Neuron (in vitro differentiated cells): ENCODE measurements around the gene FMC1.
"Not testable (repeated sequence)": the region's sequence is repeated elsewhere in the genome, so short reads cannot be mapped to it uniquely, and the experiment has no call there.

ENCODE experiments used
- H2AFZ ChIP-seq: one replicate; pipeline ENCODE4 v1.6.1; 2013; ENCODE audit warnings: low read depth, mild to moderate bottlenecking, inconsistent platforms, low read length, moderate library complexity
- H3K27me3 ChIP-seq: one replicate; pipeline ENCODE4 v1.6.1; 2013; ENCODE audit warnings: low read length; ENCODE audit not compliant: insufficient read depth
- H3K36me3 ChIP-seq: one replicate; pipeline ENCODE4 v1.6.1; 2013; ENCODE audit warnings: low read length; ENCODE audit not compliant: insufficient read depth
- H3K4me1 ChIP-seq: one replicate; pipeline ENCODE4 v1.6.1; 2013; ENCODE audit warnings: low read length; ENCODE audit not compliant: insufficient read depth
- H3K4me3 ChIP-seq: 2 replicates; pipeline ENCODE4 v1.5.1; 2013; ENCODE audit warnings: mild to moderate bottlenecking, low read length, moderate library complexity
- H3K9me3 ChIP-seq: one replicate; pipeline ENCODE4 v1.6.1; 2013; ENCODE audit warnings: low read length

FMC1 gene

DNA sequence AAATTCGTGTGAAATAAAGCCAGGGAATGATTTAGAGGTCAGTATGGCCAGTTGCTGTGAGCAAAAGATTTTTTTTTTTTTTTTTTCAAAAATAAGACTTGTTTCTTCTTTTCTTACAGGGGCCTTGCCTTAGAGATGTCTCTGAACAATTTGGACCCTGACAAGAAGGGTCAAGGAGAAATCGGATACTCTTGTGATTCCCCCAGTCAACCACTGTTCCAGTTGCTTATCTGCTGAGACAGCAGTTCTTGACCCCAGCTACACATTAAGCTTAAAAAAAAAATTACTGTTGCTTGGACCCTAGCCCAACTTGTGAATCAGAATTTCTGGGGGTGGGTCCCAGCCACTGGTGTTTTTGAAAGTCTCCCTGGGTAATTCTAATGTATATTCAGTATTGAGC, 12.0 kb upstream of the FMC1 start:
- Histone ChIP-seq H3K27me3 (no peaks in the 10 kb centered on the region), H3K36me3 (no peaks in the 10 kb centered on the region), H3K9me3 (no peaks in the 10 kb centered on the region), H3K4me1 (no peaks in the 10 kb centered on the region), H2AFZ (no peak overlapping the region), H3K4me3 (no peak overlapping the region)

DNA sequence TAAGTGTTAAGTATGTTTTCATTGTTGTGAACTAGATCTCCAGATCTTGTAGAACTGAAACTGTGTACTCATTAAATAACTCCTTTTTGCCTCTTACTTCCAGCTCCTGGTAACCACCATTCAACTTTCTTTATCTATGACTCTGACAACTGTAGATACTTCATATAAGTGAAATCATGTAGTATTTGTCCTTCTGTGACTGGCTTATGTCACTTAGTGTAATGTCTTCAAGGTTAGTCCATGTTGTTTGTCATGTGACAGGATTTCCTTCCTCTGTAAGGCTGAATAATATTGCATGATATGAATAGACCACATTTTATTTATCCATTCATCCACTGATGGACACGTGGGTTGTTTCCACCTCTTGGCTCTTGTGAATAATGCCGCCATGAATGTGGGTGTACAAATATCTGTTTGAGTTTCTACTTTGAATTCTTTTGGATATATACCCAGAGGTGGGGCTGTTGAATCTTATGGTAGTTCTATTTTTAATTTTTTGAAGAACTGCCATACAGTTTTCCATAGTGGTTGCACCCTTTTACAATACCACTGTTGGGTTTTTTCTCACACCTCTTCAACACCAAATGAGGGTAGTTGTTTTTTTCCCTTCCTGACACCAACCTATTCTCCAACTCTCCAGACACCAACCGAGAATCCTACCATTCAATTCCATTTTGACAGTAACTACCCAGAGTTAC, 10.7 kb upstream of the FMC1 start:
- Histone ChIP-seq H3K9me3 (no peaks in the 10 kb centered on the region), H3K27me3 (no peaks in the 10 kb centered on the region), H2AFZ (no peak overlapping the region), H3K36me3 (no peaks in the 10 kb centered on the region), H3K4me3 (no peak overlapping the region), H3K4me1 (no peaks in the 10 kb centered on the region)

DNA sequence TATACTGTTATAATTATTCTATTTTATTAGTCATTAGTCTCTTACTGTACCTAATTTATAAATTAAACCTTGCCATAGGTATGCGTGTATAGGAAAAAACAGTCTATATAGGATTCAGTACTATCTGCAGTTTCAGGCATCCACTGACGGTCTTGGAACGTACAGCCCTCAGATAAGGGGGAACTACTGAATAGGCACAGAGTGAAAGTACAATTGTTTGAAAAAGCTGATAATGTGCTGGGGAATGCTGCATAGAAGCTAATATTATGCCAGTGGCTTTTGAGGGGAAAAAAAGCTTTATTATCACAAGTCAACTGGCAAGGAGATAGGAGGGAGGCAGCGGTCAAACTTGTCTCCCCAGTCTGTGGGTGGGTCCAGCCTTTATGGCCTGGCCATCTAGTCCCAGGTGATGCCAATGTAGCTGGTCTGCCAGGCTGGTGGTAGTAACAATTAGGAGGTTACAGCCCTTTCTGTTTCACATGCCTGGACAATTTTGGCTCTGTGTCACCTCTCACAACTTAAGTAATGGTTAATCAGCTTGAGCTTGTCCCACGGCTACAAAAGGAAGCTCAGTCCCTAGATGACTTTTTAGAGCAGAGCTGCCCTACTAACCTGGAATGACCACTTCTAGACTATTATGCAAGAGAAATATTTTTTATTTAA, 8.3 kb upstream of the FMC1 start:
- Histone ChIP-seq H3K9me3 (no peaks in the 10 kb centered on the region), H2AFZ (no peak overlapping the region), H3K4me3 (no peak overlapping the region), H3K4me1 (no peaks in the 10 kb centered on the region), H3K36me3 (no peaks in the 10 kb centered on the region), H3K27me3 (no peaks in the 10 kb centered on the region)

GRCh38 chr7:139333443-139333842, 7.7 kb upstream of the FMC1 start:
- H3K36me3 ChIP-seq, H3K27me3 ChIP-seq, H3K9me3 ChIP-seq, H3K4me1 ChIP-seq, H3K4me3 ChIP-seq, H2AFZ ChIP-seq: not testable (repeated sequence)

DNA sequence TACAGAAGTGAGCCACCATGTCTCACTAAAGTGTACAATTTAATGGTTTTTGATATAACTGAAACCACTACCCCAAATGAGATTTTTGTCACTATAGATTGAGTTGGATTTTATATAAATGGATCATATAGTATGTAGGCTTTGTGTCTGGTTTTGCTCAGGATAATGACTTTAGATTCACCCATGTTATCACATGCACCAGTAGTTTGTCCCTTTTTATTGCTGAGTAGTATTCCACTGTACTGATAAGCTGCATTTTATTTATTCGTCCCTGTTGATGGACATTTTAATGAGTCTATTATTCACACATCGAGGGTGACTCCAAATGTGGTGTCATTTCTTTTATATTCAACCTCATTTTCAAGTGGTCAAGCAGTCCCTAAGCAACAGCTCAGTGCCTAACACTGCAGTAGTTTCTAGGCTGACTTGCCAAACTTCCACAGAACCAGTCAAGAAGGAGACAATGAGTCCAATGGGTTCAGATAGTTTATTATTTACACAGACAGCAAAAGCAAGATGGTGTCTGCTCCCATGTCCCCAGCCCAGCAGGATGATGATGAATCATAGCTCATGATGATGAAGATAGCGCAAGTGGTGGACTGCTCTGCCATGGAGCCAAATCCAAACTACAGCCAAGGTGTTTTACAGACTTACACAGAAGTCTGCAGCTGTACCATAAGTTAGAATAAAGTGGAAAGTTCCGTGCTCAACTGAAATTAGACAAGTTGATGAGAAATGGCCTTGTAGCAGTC, 6.6 kb upstream of the FMC1 start:
- H3K9me3 ChIP-seq, result peaks cover 4% of the 10 kb centered on the region
- no peaks in the 10 kb centered on the region for H3K4me1 ChIP-seq
- H3K36me3 ChIP-seq, result no peaks in the 10 kb centered on the region
- no peak overlapping the region for H2AFZ ChIP-seq
- H3K27me3 ChIP-seq, result no peaks in the 10 kb centered on the region
- H3K4me3 ChIP-seq, result no peak overlapping the region

GRCh38 chr7:139339025-139339424, 2.1 kb upstream of the FMC1 start:
- peak overlapping the region; percentile 68 for H2AFZ ChIP-seq
- no peaks in the 10 kb centered on the region for H3K27me3 ChIP-seq
- peak overlapping the region; percentile 90 for H3K4me3 ChIP-seq
- peaks cover 4% of the 10 kb centered on the region for H3K9me3 ChIP-seq
- H3K36me3 ChIP-seq, result peaks cover 5% of the 10 kb centered on the region
- H3K4me1 ChIP-seq, result peaks cover 10% of the 10 kb centered on the region

GRCh38 chr7:139339698-139340036, 1.5 kb upstream of the FMC1 start:
- Histone ChIP-seq H3K4me3 (peak overlapping the region; percentile 90), H3K9me3 (peaks cover 4% of the 10 kb centered on the region), H2AFZ (peak overlapping the region; percentile 68), H3K4me1 (peaks cover 10% of the 10 kb centered on the region), H3K27me3 (no peaks in the 10 kb centered on the region), H3K36me3 (peaks cover 8% of the 10 kb centered on the region)

DNA sequence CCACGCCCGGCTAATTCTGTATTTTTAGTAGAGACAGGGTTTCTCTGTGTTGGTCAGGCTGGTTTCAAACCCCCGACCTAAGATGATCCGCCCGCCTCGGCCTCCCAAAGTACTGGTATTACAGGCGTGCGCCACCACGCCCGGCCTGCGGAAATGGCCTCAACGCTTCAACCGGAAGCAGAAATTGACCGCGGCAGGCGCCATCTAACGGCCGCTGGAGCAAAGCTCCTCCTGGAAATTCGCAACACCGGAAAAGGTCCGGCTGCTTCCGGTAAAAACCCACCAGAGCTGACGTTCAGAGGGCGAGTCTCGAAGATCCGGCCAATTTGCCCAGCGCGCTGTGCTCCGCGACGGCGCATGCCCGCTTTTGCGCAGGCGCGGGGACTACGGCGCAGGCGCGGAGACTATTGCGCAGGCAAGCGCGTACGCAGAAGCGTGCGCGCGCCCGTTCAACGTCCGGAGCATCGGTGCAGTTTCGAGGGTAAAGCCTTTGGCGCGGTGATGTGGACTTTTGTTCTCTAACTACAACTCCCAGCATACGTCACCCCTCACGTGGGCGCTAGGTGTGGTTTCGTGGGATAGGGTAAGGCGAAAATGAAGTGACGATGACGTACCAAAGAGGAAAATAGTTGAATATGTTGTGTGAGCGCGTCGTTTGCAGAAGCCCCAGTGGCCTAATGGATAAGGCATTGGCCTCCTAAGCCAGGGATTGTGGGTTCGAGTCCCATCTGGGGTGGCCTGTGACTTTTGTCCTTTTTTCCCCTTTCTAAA, 915 bp upstream of the FMC1 start:
- Histone ChIP-seq H2AFZ (peak overlapping the region; percentile 68), H3K27me3 (no peaks in the 10 kb centered on the region), H3K4me3 (peak overlapping the region; percentile 90), H3K36me3 (peaks cover 8% of the 10 kb centered on the region), H3K4me1 (peaks cover 10% of the 10 kb centered on the region), H3K9me3 (peaks cover 4% of the 10 kb centered on the region)

- Histone ChIP-seq H3K9me3 (peaks cover 4% of the 10 kb centered on the region), H3K4me3 (peak overlapping the region; percentile 90), H3K36me3 (peaks cover 11% of the 10 kb centered on the region), H3K27me3 (no peaks in the 10 kb centered on the region), H2AFZ (no peak overlapping the region), H3K4me1 (peaks cover 10% of the 10 kb centered on the region)
Measured at GRCh38 chr7:139340808-139341057, 404 bp upstream of the FMC1 start.

- H3K4me3 ChIP-seq, result peak overlapping the region; percentile 90
- H2AFZ ChIP-seq, result no peak overlapping the region
- H3K36me3 ChIP-seq, result peaks cover 21% of the 10 kb centered on the region
- no peaks in the 10 kb centered on the region for H3K27me3 ChIP-seq
- H3K4me1 ChIP-seq, result peaks cover 10% of the 10 kb centered on the region
- H3K9me3 ChIP-seq, result peaks cover 4% of the 10 kb centered on the region
Measured at GRCh38 chr7:139341776-139342226, 664 bp downstream of the FMC1 start.

DNA sequence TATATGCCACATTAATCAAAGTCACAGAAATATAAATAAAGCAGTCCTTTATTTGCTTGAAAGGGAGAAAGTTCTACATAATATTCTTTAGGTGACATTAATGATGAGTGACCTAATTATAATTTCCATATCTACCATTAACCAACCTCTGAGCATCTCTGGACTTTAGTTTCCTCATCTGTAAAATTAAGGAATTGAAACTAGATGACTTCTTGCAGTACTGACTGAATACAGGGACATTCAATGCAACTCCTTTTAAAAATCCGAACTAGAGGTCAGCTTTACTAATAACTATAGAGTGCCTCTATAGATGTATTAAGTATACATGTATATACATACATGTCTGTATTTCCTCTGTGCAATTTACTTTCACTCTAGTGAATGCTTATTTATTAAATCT, 3.9 kb downstream of the FMC1 start:
- Histone ChIP-seq H3K36me3 (peaks cover 35% of the 10 kb centered on the region), H2AFZ (no peak overlapping the region), H3K9me3 (no peaks in the 10 kb centered on the region), H3K4me1 (peaks cover 10% of the 10 kb centered on the region), H3K4me3 (no peak overlapping the region), H3K27me3 (no peaks in the 10 kb centered on the region)

DNA sequence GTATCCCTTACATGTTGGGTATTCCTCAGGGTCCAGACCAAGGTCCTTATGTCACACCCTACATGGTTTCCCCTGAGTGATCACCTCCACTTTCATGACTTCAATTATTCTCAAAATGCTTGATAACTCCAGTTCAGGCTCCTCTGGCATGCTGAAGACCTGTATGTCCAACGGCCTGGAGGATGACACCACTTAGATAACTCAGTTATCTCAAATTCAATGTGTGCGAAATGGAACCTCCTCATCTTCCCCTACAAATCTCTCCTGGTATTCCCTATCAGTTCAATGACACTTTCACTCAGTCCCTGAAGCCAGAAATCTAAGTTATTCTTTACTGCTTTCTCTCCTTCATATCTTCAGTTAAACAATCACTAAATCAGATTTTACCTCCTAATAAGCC, 9.9 kb downstream of the FMC1 start:
- H3K4me1 ChIP-seq, result no peaks in the 10 kb centered on the region
- no peak overlapping the region for H2AFZ ChIP-seq
- no peak overlapping the region for H3K4me3 ChIP-seq
- H3K9me3 ChIP-seq, result no peaks in the 10 kb centered on the region
- no peaks in the 10 kb centered on the region for H3K27me3 ChIP-seq
- peaks cover 29% of the 10 kb centered on the region for H3K36me3 ChIP-seq

DNA sequence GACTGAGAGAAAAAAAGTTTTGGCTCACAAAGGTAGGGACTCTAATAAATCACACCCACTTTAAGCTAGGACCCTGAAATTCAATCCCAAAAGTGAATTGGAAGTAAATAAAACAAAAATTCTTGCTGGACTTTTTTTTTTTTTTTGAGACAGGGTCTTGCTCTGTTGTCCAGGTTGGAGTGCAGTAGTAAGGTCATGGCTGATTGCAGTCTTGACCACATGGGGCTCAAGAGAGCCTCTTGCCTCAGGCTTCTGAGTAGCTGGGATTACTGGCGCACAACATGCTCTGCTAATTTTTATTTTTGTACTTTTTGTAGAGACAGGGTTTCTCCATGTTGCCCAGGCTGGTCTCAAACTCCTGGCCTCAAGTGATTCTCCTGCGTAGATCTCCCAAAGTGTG, 13.6 kb downstream of the FMC1 start:
- Histone ChIP-seq H3K9me3 (no peaks in the 10 kb centered on the region), H3K4me1 (peaks cover 6% of the 10 kb centered on the region), H3K4me3 (no peak overlapping the region), H3K36me3 (peaks cover 7% of the 10 kb centered on the region), H2AFZ (no peak overlapping the region), H3K27me3 (no peaks in the 10 kb centered on the region)
